BLaER1 (cell line): ENCODE measurements around the gene WT1.

Source experiments
- H3K27ac ChIP-seq: shearing (Covaris generic); formaldehyde crosslinking; 2 replicates; pipeline ENCODE4 v1.8.1; 2022
- H3K27me3 ChIP-seq: shearing (Covaris generic); formaldehyde crosslinking; 2 replicates; pipeline ENCODE4 v1.8.1; 2022
- H3K36me3 ChIP-seq: shearing (Covaris generic); formaldehyde crosslinking; 2 replicates; pipeline ENCODE4 v1.8.1; 2022
- H3K4me1 ChIP-seq: shearing (Covaris generic); formaldehyde crosslinking; 2 replicates; pipeline ENCODE4 v1.8.1; 2022
- H3K4me2 ChIP-seq: shearing (Covaris generic); formaldehyde crosslinking; 2 replicates; pipeline ENCODE4 v1.8.1; 2022
- H3K4me3 ChIP-seq: shearing (Covaris generic); formaldehyde crosslinking; 2 replicates; pipeline ENCODE4 v1.8.1; 2022
- H3K9ac ChIP-seq: shearing (Covaris generic); formaldehyde crosslinking; 2 replicates; pipeline ENCODE4 v1.8.1; 2022
- H3K9me3 ChIP-seq: shearing (Covaris generic); formaldehyde crosslinking; 2 replicates; pipeline ENCODE4 v1.8.1; 2022
- H4K20me1 ChIP-seq: shearing (Covaris generic); formaldehyde crosslinking; 2 replicates; pipeline ENCODE4 v1.8.1; 2022
- Cebpa-rat ChIP-seq: shearing (Covaris generic); IDR thresholded peaks from 2 replicates; pipeline ENCODE4 v1.8.1; 2022

The WT1 gene

GRCh38 chr11:32392840-32393239 lies 42.5 kb downstream of the WT1 start:
- H3K4me2 ChIP-seq, result peak overlapping the region; percentile 84
- TF ChIP-seq Cebpa-rat, result no peak
- no peaks in the 10 kb centered on the region for H3K27me3 ChIP-seq

GRCh38 chr11:32391956-32392553 lies 43.3 kb downstream of the WT1 start:
- H3K36me3 ChIP-seq, result no peaks in the 10 kb centered on the region
- TF ChIP-seq Cebpa-rat, result no peak
- no peaks in the 10 kb centered on the region for H3K9me3 ChIP-seq
- peak overlapping the region; percentile 33; the same call in 1 of the 2 replicates for H3K4me3 ChIP-seq
- peak overlapping the region; percentile 84 for H3K4me2 ChIP-seq
- H3K9ac ChIP-seq, result peak overlapping the region; percentile 55; the same call in 1 of the 2 replicates
- peaks cover 100% of the 10 kb centered on the region for H3K4me1 ChIP-seq
- H3K27me3 ChIP-seq, result no peaks in the 10 kb centered on the region
- H4K20me1 ChIP-seq, result no peaks in the 10 kb centered on the region
- peak overlapping the region; percentile 81 for H3K27ac ChIP-seq

More at GRCh38 chr11:32392840-32393239, 42.5 kb downstream of the WT1 start:
- H3K9me3 ChIP-seq, result no peaks in the 10 kb centered on the region
- H3K9ac ChIP-seq, result peak overlapping the region; percentile 55
- H3K4me3 ChIP-seq, result 0 out of 2 replicates have a peak overlapping the region, but pooled peaks have one; percentile 21
- H3K36me3 ChIP-seq, result no peaks in the 10 kb centered on the region
- H4K20me1 ChIP-seq, result no peaks in the 10 kb centered on the region
- H3K4me1 ChIP-seq, result peaks cover 100% of the 10 kb centered on the region
- peak overlapping the region; percentile 81 for H3K27ac ChIP-seq

- no peaks in the 10 kb centered on the region for H3K36me3 ChIP-seq
- peaks cover 100% of the 10 kb centered on the region for H3K4me1 ChIP-seq
- peak overlapping the region; percentile 81 for H3K27ac ChIP-seq
- no peak for TF ChIP-seq Cebpa-rat
- H4K20me1 ChIP-seq, result no peaks in the 10 kb centered on the region
- no peak overlapping the region for H3K9ac ChIP-seq
- no peaks in the 10 kb centered on the region for H3K27me3 ChIP-seq
- H3K4me3 ChIP-seq, result 0 out of 2 replicates have a peak overlapping the region, but pooled peaks have one; percentile 5
- peak overlapping the region; percentile 84 for H3K4me2 ChIP-seq
- no peaks in the 10 kb centered on the region for H3K9me3 ChIP-seq
Observed at GRCh38 chr11:32391479-32391878, 43.9 kb downstream of the WT1 start.

- peak overlapping the region; percentile 81 for H3K27ac ChIP-seq
- H3K36me3 ChIP-seq, result no peaks in the 10 kb centered on the region
- no peaks in the 10 kb centered on the region for H3K27me3 ChIP-seq
- no peak overlapping the region for H3K9ac ChIP-seq
- no peaks in the 10 kb centered on the region for H4K20me1 ChIP-seq
- peak overlapping the region; percentile 84 for H3K4me2 ChIP-seq
- no peak overlapping the region for H3K4me3 ChIP-seq
- H3K9me3 ChIP-seq, result no peaks in the 10 kb centered on the region
- peaks cover 100% of the 10 kb centered on the region for H3K4me1 ChIP-seq
- TF ChIP-seq Cebpa-rat, result no peak
Observed at GRCh38 chr11:32390712-32391111, 44.6 kb downstream of the WT1 start.

- Histone ChIP-seq H3K4me3 (peak overlapping the region; percentile 15), H4K20me1 (no peaks in the 10 kb centered on the region), H3K27ac (peak overlapping the region; percentile 81), H3K27me3 (no peaks in the 10 kb centered on the region), H3K36me3 (peaks cover 5% of the 10 kb centered on the region), H3K9ac (peak overlapping the region; percentile 54; the same call in 1 of the 2 replicates), H3K4me1 (peaks cover 100% of the 10 kb centered on the region), H3K9me3 (no peaks in the 10 kb centered on the region), H3K4me2 (peak overlapping the region; percentile 84)
- no peak for TF ChIP-seq Cebpa-rat
Observed at GRCh38 chr11:32388871-32389770, 46.2 kb downstream of the WT1 start.

GRCh38 chr11:32388365-32388764 lies 47.0 kb downstream of the WT1 start:
- H3K9me3 ChIP-seq, result no peaks in the 10 kb centered on the region
- peaks cover 5% of the 10 kb centered on the region for H3K36me3 ChIP-seq
- peaks cover 94% of the 10 kb centered on the region for H3K4me1 ChIP-seq
- H3K4me2 ChIP-seq, result peak overlapping the region; percentile 84
- no peaks in the 10 kb centered on the region for H3K27me3 ChIP-seq
- TF ChIP-seq Cebpa-rat, result no peak
- H3K27ac ChIP-seq, result peak overlapping the region; percentile 81
- peak overlapping the region; percentile 54; the same call in 1 of the 2 replicates for H3K9ac ChIP-seq
- H3K4me3 ChIP-seq, result peak overlapping the region; percentile 15
- H4K20me1 ChIP-seq, result no peaks in the 10 kb centered on the region

GRCh38 chr11:32387411-32387810 lies 47.9 kb downstream of the WT1 start:
- H3K4me2 ChIP-seq, result peak overlapping the region; percentile 84
- no peaks in the 10 kb centered on the region for H4K20me1 ChIP-seq
- H3K4me3 ChIP-seq, result no peak overlapping the region
- no peak for TF ChIP-seq Cebpa-rat
- 0 out of 2 replicates have a peak overlapping the region, but pooled peaks have one; percentile 22 for H3K9ac ChIP-seq
- no peaks in the 10 kb centered on the region for H3K27me3 ChIP-seq
- peaks cover 84% of the 10 kb centered on the region for H3K4me1 ChIP-seq
- no peaks in the 10 kb centered on the region for H3K9me3 ChIP-seq
- peak overlapping the region; percentile 12; the same call in 1 of the 2 replicates for H3K27ac ChIP-seq
- peaks cover 5% of the 10 kb centered on the region for H3K36me3 ChIP-seq

- Histone ChIP-seq H3K36me3 (peaks cover 5% of the 10 kb centered on the region), H3K4me1 (peaks cover 79% of the 10 kb centered on the region), H3K27ac (peak overlapping the region; percentile 12), H4K20me1 (no peaks in the 10 kb centered on the region), H3K27me3 (no peaks in the 10 kb centered on the region), H3K9ac (peak overlapping the region; percentile 22; the same call in 1 of the 2 replicates), H3K4me2 (peak overlapping the region; percentile 84), H3K9me3 (no peaks in the 10 kb centered on the region), H3K4me3 (no peak overlapping the region; the same call in 1 of the 2 replicates)
- 0 out of 2 replicates have a peak, but pooled peaks have one; percentile 19 for TF ChIP-seq Cebpa-rat
Observed at GRCh38 chr11:32386770-32387377, 48.5 kb downstream of the WT1 start.

GRCh38 chr11:32385998-32386397 lies 49.3 kb downstream of the WT1 start:
- no peak overlapping the region for H3K4me3 ChIP-seq
- H4K20me1 ChIP-seq, result no peaks in the 10 kb centered on the region
- H3K9me3 ChIP-seq, result no peaks in the 10 kb centered on the region
- H3K36me3 ChIP-seq, result peaks cover 5% of the 10 kb centered on the region
- no peaks in the 10 kb centered on the region for H3K27me3 ChIP-seq
- peak overlapping the region; percentile 12 for H3K27ac ChIP-seq
- H3K9ac ChIP-seq, result no peak overlapping the region
- peak overlapping the region; percentile 84 for H3K4me2 ChIP-seq
- H3K4me1 ChIP-seq, result peaks cover 70% of the 10 kb centered on the region
- no peak for TF ChIP-seq Cebpa-rat
